WTC11 (cell line): Measurements from ENCODE around the gene KIF19. TPM values are rescaled to one million over a fixed set of nuclear protein-coding genes. Genes with fewer than 3 reads are reported as not detected.
A peak's percentile ranks its signal among the peaks of the same experiment; 100 is the strongest.

ENCODE experiments used
- ATF1 ChIP-seq: sonication (generic); formaldehyde crosslinking; IDR thresholded peaks from 2 replicates; pipeline ENCODE4 v1.8.1; 2023; ENCODE audit warnings: mild to moderate bottlenecking, moderate library complexity, missing genetic modification reagents
- CBFB ChIP-seq: sonication (generic); formaldehyde crosslinking; IDR thresholded peaks from 2 replicates; pipeline ENCODE4 v1.8.1; 2022; ENCODE audit warnings: mild to moderate bottlenecking, low read depth, missing genetic modification reagents
- CDX4 ChIP-seq: fragments of 250-450 bp; sonication (Bioruptor Pico); IDR thresholded peaks from 2 replicates; pipeline ENCODE4 v1.9.0; 2021; ENCODE audit warnings: moderate library complexity, mild to moderate bottlenecking, inconsistent platforms, borderline replicate concordance
- CREM ChIP-seq: sonication (generic); formaldehyde crosslinking; IDR thresholded peaks from 2 replicates; pipeline ENCODE4 v1.8.1; 2022; ENCODE audit warnings: mild to moderate bottlenecking, missing genetic modification reagents, moderate library complexity
- ETV6 ChIP-seq: sonication (generic); formaldehyde crosslinking; IDR thresholded peaks from 2 replicates; pipeline ENCODE4 v1.8.1; 2022; ENCODE audit warnings: mild to moderate bottlenecking, missing genetic modification reagents
- FOXK1 ChIP-seq: sonication (generic); formaldehyde crosslinking; IDR thresholded peaks from 2 replicates; pipeline ENCODE4 v1.8.0; 2022; ENCODE audit warnings: mild to moderate bottlenecking, moderate library complexity, missing genetic modification reagents
- FOXP4 ChIP-seq: sonication (generic); formaldehyde crosslinking; IDR thresholded peaks from 2 replicates; pipeline ENCODE4 v1.8.0; 2022; ENCODE audit warnings: mild to moderate bottlenecking, missing genetic modification reagents
- GABPB1 ChIP-seq: sonication (generic); formaldehyde crosslinking; IDR thresholded peaks from 2 replicates; pipeline ENCODE4 v1.8.1; 2023; ENCODE audit warnings: mild to moderate bottlenecking, missing genetic modification reagents
- IRF1 ChIP-seq: sonication (generic); formaldehyde crosslinking; IDR thresholded peaks from 2 replicates; pipeline ENCODE4 v1.8.0; 2023; ENCODE audit warnings: missing genetic modification reagents
- IRF2 ChIP-seq: sonication (generic); formaldehyde crosslinking; IDR thresholded peaks from 2 replicates; pipeline ENCODE4 v1.8.0; 2022; ENCODE audit warnings: low read depth, missing genetic modification reagents, borderline replicate concordance
- JAZF1 ChIP-seq: fragments of 250-450 bp; sonication (Bioruptor Pico); IDR thresholded peaks from 2 replicates; pipeline ENCODE4 v1.9.0; 2021; ENCODE audit warnings: moderate library complexity, mild to moderate bottlenecking, inconsistent platforms
- NFATC4 ChIP-seq: fragments of 250-450 bp; sonication (Bioruptor Pico); IDR thresholded peaks from 2 replicates; pipeline ENCODE4 v1.9.0; 2021; ENCODE audit warnings: mild to moderate bottlenecking
- NFE2L1 ChIP-seq: sonication (generic); formaldehyde crosslinking; IDR thresholded peaks from 2 replicates; pipeline ENCODE4 v1.8.1; 2023; ENCODE audit warnings: missing genetic modification reagents
- NR2C2 ChIP-seq: sonication (generic); formaldehyde crosslinking; IDR thresholded peaks from 2 replicates; pipeline ENCODE4 v1.8.0; 2022; ENCODE audit warnings: mild to moderate bottlenecking, missing genetic modification reagents
- NR3C1 ChIP-seq: sonication (generic); formaldehyde crosslinking; conservative IDR thresholded peaks from 2 replicates; pipeline ENCODE4 v1.8.1; 2023; ENCODE audit warnings: low read depth, mild to moderate bottlenecking, missing genetic modification reagents
- PREB ChIP-seq: sonication (generic); formaldehyde crosslinking; IDR thresholded peaks from 2 replicates; pipeline ENCODE4 v1.8.1; 2022; ENCODE audit warnings: mild to moderate bottlenecking, missing genetic modification reagents, moderate library complexity, borderline replicate concordance
- RELA ChIP-seq: sonication (generic); formaldehyde crosslinking; IDR thresholded peaks from 2 replicates; pipeline ENCODE4 v1.8.1; 2022; ENCODE audit warnings: missing genetic modification reagents, mild to moderate bottlenecking, borderline replicate concordance
- RORB ChIP-seq: fragments of 250-450 bp; sonication (Bioruptor Pico); IDR thresholded peaks from 2 replicates; pipeline ENCODE4 v1.9.0; 2021; ENCODE audit warnings: mild to moderate bottlenecking
- SMAD3 ChIP-seq: sonication (generic); formaldehyde crosslinking; IDR thresholded peaks from 2 replicates; pipeline ENCODE4 v1.8.0; 2022; ENCODE audit warnings: missing genetic modification reagents, mild to moderate bottlenecking, borderline replicate concordance
- SP1 ChIP-seq: sonication (generic); formaldehyde crosslinking; conservative IDR thresholded peaks from 2 replicates; pipeline ENCODE4 v1.8.1; 2022; ENCODE audit warnings: missing genetic modification reagents
- ZBTB21 ChIP-seq: sonication (generic); formaldehyde crosslinking; IDR thresholded peaks from 2 replicates; pipeline ENCODE4 v1.8.1; 2023; ENCODE audit warnings: mild to moderate bottlenecking, missing genetic modification reagents, borderline replicate concordance
- ZNF232 ChIP-seq: sonication (generic); formaldehyde crosslinking; IDR thresholded peaks from 2 replicates; pipeline ENCODE4 v1.8.0; 2022; ENCODE audit warnings: mild to moderate bottlenecking, missing genetic modification reagents
- ZNF281 ChIP-seq: sonication (generic); formaldehyde crosslinking; IDR thresholded peaks from 2 replicates; pipeline ENCODE4 v1.8.0; 2023; ENCODE audit warnings: mild to moderate bottlenecking, missing genetic modification reagents
- ZNF317 ChIP-seq: sonication (generic); formaldehyde crosslinking; IDR thresholded peaks from 2 replicates; pipeline ENCODE4 v1.8.1; 2023; ENCODE audit warnings: low read depth, mild to moderate bottlenecking, moderate library complexity, missing genetic modification reagents, borderline replicate concordance
- ZNF396 ChIP-seq: fragments of 250-450 bp; sonication (Bioruptor Pico); IDR thresholded peaks from 2 replicates; pipeline ENCODE4 v1.8.0; 2021; ENCODE audit warnings: mild to moderate bottlenecking, moderate library complexity, borderline replicate concordance
- ZNF425 ChIP-seq: fragments of 250-450 bp; sonication (Bioruptor Pico); conservative IDR thresholded peaks from 2 replicates; pipeline ENCODE4 v1.9.0; 2021; ENCODE audit warnings: mild to moderate bottlenecking
- total RNA-seq: library from RNA; stranded (reverse); gene quantifications from 3 replicates; pipeline ENCODE4 v1.2.3, GENCODE V29; 2021
- TF ChIP-seq, protein P1 (sequence below): sonication (generic); formaldehyde crosslinking; conservative IDR thresholded peaks from 2 replicates; pipeline ENCODE4 v1.8.1; 2022; ENCODE audit warnings: mild to moderate bottlenecking, missing genetic modification reagents
- TF ChIP-seq, protein P2 (sequence below): fragments of 250-450 bp; sonication (Bioruptor Pico); IDR thresholded peaks from 2 replicates; pipeline ENCODE4 v1.8.0; 2021; ENCODE audit warnings: mild to moderate bottlenecking

Gene KIF19
- total RNA-seq, 1 experiment from 2014 or later = 0.44 TPM

DNA sequence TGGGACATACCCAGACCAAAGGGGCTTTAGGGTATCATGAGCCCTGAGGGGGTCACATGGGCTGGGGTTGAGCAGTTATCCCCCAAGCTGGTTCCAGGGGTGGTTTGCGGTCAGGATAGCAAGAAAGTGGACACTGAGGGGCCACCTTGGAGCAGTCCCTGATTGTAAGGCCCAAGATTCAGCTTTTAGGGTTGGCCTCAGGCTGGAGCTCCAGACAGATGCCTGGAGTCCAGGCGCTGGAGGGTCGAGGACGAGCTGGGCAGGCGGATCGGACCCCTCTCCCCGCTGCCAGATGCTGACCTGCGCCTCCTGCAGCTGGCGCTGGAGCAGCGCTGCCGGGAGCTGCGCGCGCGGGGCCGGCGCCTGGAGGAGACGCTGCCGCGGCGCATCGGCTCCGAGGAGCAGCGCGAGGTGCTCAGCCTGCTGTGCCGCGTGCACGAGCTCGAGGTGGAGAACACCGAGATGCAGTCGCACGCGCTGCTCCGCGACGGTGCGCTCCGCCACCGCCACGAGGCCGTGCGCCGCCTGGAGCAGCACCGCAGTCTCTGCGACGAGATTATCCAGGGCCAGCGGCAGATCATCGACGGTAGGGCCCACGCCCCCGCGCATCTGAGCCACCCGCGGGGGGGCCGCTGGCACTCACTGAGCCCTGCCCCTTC, 25.7 kb downstream of the KIF19 start (continued):
- TF ChIP-seq ZNF317 (CRISPR knock-in tag) = no peak
- no peak; the same call in 1 of the 2 replicates for TF ChIP-seq NR3C1
- TF ChIP-seq FOXK1 (CRISPR knock-in tag) = peak; percentile 79
- no peak for TF ChIP-seq ZNF425 (CRISPR knock-in tag)
- TF ChIP-seq ZNF396 (CRISPR knock-in tag) = no peak
- TF ChIP-seq, protein P1, sequence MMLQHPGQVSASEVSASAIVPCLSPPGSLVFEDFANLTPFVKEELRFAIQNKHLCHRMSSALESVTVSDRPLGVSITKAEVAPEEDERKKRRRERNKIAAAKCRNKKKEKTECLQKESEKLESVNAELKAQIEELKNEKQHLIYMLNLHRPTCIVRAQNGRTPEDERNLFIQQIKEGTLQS (CRISPR knock-in tag) = 0 out of 2 replicates have a peak, but pooled peaks have one; percentile 53
- TF ChIP-seq, protein P2, sequence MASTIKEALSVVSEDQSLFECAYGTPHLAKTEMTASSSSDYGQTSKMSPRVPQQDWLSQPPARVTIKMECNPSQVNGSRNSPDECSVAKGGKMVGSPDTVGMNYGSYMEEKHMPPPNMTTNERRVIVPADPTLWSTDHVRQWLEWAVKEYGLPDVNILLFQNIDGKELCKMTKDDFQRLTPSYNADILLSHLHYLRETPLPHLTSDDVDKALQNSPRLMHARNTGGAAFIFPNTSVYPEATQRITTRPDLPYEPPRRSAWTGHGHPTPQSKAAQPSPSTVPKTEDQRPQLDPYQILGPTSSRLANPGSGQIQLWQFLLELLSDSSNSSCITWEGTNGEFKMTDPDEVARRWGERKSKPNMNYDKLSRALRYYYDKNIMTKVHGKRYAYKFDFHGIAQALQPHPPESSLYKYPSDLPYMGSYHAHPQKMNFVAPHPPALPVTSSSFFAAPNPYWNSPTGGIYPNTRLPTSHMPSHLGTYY = no peak
- no peak; the same call in 1 of the 2 replicates for TF ChIP-seq PREB (CRISPR knock-in tag)
- TF ChIP-seq ATF1 = peak; percentile 42; the same call in 1 of the 2 replicates
- TF ChIP-seq GABPB1 (CRISPR knock-in tag) = no peak
- no peak for TF ChIP-seq RORB
- peak; percentile 80; the same call in 1 of the 2 replicates for TF ChIP-seq RELA (CRISPR knock-in tag)
- TF ChIP-seq NFATC4 (CRISPR knock-in tag) = no peak
- TF ChIP-seq CDX4 (CRISPR knock-in tag) = no peak
- peak; percentile 93 for TF ChIP-seq ZBTB21
- peak; percentile 94; the same call in 1 of the 2 replicates for TF ChIP-seq CBFB
- TF ChIP-seq NR2C2 (CRISPR knock-in tag) = peak; percentile 78
- no peak for TF ChIP-seq SMAD3 (CRISPR knock-in tag)
- peak; percentile 94 for TF ChIP-seq IRF1 (CRISPR knock-in tag)
- peak; percentile 93 for TF ChIP-seq FOXP4 (CRISPR knock-in tag)
- peak; percentile 84; the same call in 1 of the 2 replicates for TF ChIP-seq NFE2L1 (CRISPR knock-in tag)
- no peak for TF ChIP-seq JAZF1 (CRISPR knock-in tag)
- peak; percentile 51 for TF ChIP-seq SP1 (CRISPR knock-in tag)
- TF ChIP-seq ZNF232 = peak; percentile 88
- peak; percentile 89; the same call in 1 of the 2 replicates for TF ChIP-seq ETV6 (CRISPR knock-in tag)
- no peak; the same call in 1 of the 2 replicates for TF ChIP-seq CREM
- TF ChIP-seq IRF2 (CRISPR knock-in tag) = no peak
- TF ChIP-seq ZNF281 = peak; percentile 91
